ENCODE data around the gene KMT2C.
"Not testable (repeated sequence)": the region's sequence is repeated elsewhere in the genome, so short reads cannot be mapped to it uniquely, and the experiment has no call there.

DNA sequence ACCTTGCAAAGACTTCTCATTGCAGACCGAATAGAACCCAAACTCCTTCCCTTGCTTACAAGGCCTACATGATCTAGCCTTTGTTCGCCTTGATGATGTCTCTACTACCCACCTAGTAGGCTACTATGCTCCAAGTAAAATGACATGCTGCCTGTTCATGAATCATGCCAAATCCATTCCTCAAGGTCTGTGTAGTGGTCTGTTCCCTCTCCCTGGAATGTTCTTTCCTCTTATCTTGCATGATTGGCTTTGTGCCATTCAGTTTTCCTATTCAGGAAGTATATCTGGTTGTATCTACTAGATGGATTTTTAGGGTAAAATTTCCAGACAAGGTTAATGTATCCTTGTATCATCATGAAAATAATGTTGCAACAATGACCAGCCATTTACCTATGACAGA lies 165.4 kb downstream of the KMT2C start:
- TF ChIP-seq, protein P1, sequence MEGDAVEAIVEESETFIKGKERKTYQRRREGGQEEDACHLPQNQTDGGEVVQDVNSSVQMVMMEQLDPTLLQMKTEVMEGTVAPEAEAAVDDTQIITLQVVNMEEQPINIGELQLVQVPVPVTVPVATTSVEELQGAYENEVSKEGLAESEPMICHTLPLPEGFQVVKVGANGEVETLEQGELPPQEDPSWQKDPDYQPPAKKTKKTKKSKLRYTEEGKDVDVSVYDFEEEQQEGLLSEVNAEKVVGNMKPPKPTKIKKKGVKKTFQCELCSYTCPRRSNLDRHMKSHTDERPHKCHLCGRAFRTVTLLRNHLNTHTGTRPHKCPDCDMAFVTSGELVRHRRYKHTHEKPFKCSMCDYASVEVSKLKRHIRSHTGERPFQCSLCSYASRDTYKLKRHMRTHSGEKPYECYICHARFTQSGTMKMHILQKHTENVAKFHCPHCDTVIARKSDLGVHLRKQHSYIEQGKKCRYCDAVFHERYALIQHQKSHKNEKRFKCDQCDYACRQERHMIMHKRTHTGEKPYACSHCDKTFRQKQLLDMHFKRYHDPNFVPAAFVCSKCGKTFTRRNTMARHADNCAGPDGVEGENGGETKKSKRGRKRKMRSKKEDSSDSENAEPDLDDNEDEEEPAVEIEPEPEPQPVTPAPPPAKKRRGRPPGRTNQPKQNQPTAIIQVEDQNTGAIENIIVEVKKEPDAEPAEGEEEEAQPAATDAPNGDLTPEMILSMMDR (IDR thresholded peaks at IDR 0.05) = not testable (repeated sequence)
- not testable (repeated sequence) for TF ChIP-seq POLR2A, EP300 (IDR thresholded peaks at IDR 0.05)
